GM19452 (cell line): ENCODE results near the gene KIRREL3.
"Not testable (repeated sequence)": the region's sequence is repeated elsewhere in the genome, so short reads cannot be mapped to it uniquely, and the experiment has no call there.

Experiments used
- ATAC-seq: cut with Tn5 transposase; IDR thresholded peaks from one replicate; pipeline ENCODE4 v1.9.1; 2021; ENCODE audit not compliant: unreplicated experiment

The KIRREL3 gene

GRCh38 chr11:126374562-126375300, 625.8 kb downstream of the KIRREL3 start:
- not testable (repeated sequence) for ATAC-seq

GRCh38 chr11:126373389-126374066, 627.0 kb downstream of the KIRREL3 start:
- ATAC-seq, result not testable (repeated sequence)
